Measurements from ENCODE around the gene PACSIN1.
A peak's percentile ranks its signal among the peaks of the same experiment; 100 is the strongest.

Gene PACSIN1

GRCh38 chr6:34425498-34426410 is 40.1 kb upstream of the PACSIN1 start, which contains the start of gene RPS10:
Gene RPS10, minus strand, starts transcription at chr6:34426069. Its CDS starts 848 bp downstream, at chr6:34425221.
- peak; percentile 96 for DNase-seq (ENCODE audit: low spot score)

GRCh38 chr6:34435916-34436315 is 30.0 kb upstream of the PACSIN1 start:
- DNase-seq (ENCODE audit: low spot score): no peak
- TF ChIP-seq, protein P1, sequence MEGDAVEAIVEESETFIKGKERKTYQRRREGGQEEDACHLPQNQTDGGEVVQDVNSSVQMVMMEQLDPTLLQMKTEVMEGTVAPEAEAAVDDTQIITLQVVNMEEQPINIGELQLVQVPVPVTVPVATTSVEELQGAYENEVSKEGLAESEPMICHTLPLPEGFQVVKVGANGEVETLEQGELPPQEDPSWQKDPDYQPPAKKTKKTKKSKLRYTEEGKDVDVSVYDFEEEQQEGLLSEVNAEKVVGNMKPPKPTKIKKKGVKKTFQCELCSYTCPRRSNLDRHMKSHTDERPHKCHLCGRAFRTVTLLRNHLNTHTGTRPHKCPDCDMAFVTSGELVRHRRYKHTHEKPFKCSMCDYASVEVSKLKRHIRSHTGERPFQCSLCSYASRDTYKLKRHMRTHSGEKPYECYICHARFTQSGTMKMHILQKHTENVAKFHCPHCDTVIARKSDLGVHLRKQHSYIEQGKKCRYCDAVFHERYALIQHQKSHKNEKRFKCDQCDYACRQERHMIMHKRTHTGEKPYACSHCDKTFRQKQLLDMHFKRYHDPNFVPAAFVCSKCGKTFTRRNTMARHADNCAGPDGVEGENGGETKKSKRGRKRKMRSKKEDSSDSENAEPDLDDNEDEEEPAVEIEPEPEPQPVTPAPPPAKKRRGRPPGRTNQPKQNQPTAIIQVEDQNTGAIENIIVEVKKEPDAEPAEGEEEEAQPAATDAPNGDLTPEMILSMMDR (IDR thresholded peaks at IDR 0.05; ENCODE audit: extremely low read depth, missing control alignments): no peak

More at GRCh38 chr6:34425498-34426410, 40.1 kb upstream of the PACSIN1 start, which contains the start of gene RPS10:
- TF ChIP-seq, protein P1 (IDR thresholded peaks at IDR 0.05; ENCODE audit: extremely low read depth, missing control alignments): no peak

GRCh38 chr6:34436803-34437643 is 28.9 kb upstream of the PACSIN1 start:
- TF ChIP-seq, protein P1 (IDR thresholded peaks at IDR 0.05; ENCODE audit: extremely low read depth, missing control alignments): no peak

GRCh38 chr6:34437644-34437970 is 28.3 kb upstream of the PACSIN1 start:
- TF ChIP-seq, protein P1 (IDR thresholded peaks at IDR 0.05; ENCODE audit: extremely low read depth, missing control alignments): no peak

More at GRCh38 chr6:34436803-34437643, 28.9 kb upstream of the PACSIN1 start:
- DNase-seq (ENCODE audit: low spot score): no peak

DNA sequence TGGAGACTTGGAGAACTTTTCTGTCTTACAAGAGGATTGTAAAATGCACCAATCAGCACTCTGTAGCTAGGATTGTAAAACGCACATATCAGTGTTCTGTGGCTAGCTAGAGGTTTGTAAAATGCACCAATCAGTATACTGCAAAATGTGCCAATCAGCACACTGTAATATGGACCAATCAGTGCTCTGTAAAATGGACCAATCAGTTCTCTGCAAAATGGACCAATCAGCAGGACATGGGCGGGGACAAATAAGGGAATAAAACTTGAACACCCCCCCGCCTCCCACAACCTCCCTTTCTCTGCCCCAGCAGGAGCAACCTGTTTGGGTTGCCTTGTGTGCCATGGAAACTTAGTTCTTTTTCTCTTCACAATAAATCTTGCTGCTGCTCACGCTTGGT is 27.2 kb upstream of the PACSIN1 start:
- TF ChIP-seq, protein P1 (IDR thresholded peaks at IDR 0.05; ENCODE audit: extremely low read depth, missing control alignments): no peak
- DNase-seq (ENCODE audit: low spot score): no peak

More at GRCh38 chr6:34437644-34437970, 28.3 kb upstream of the PACSIN1 start:
- no peak for DNase-seq (ENCODE audit: low spot score)

- TF ChIP-seq, protein P1 (IDR thresholded peaks at IDR 0.05; ENCODE audit: extremely low read depth, missing control alignments): no peak
- no peak for DNase-seq (ENCODE audit: low spot score)
Measured at GRCh38 chr6:34439442-34439841, 26.4 kb upstream of the PACSIN1 start.

All from GM20000 (cell line).